CD14-positive monocyte (primary cell): ENCODE data around the gene NEK6. TPM values are rescaled to one million over a fixed set of nuclear protein-coding genes. Genes with fewer than 3 reads are reported as not detected.

ENCODE experiments used
- DNase-seq, 3 donors: peaks; one replicate each; pipeline ENCODE4 v3.0.0-alpha.2; 2011 to 2022
- H2AFZ ChIP-seq: 2 replicates; pipeline ENCODE4 v1.6.0; 2012; ENCODE audit warnings: mild to moderate bottlenecking, low read depth, low read length, inconsistent platforms; ENCODE audit not compliant: insufficient read depth, poor library complexity, severe bottlenecking
- H3K27ac ChIP-seq, 2 donors: 1 replicate in 1 of 2; 2 replicates in 1 of 2; pipeline ENCODE4 v1.5.1; 2012 to 2013; ENCODE audit warnings: low read length in 2 of 2, control low read depth in 1 of 2, inconsistent platforms in 1 of 2, low read depth in 1 of 2, mild to moderate bottlenecking in 1 of 2
- H3K27me3 ChIP-seq, 2 donors: one replicate each; pipeline versions ENCODE4 v1.6.0 to v1.6.1; 2011 to 2013; ENCODE audit warnings: low read length in 2 of 2; ENCODE audit not compliant: control insufficient read depth in 2 of 2, insufficient read depth in 2 of 2
- H3K36me3 ChIP-seq, 2 donors: replicated peaks in 1 of 2; 1 replicate in 1 of 2; 2 replicates in 1 of 2; pipeline versions ENCODE4 v1.5.1 to v1.6.1; 2012 to 2013; ENCODE audit warnings: low read length in 2 of 2, control low read depth in 1 of 2, inconsistent platforms in 1 of 2, mild to moderate bottlenecking in 1 of 2; ENCODE audit not compliant: insufficient read depth in 2 of 2, control insufficient read depth in 1 of 2
- H3K4me1 ChIP-seq, 2 donors: 1 replicate in 1 of 2; 2 replicates in 1 of 2; pipeline versions ENCODE4 v1.5.1 to v1.6.1; 2012 to 2013; ENCODE audit warnings: low read length in 2 of 2, control low read depth in 1 of 2, inconsistent platforms in 1 of 2, mild to moderate bottlenecking in 1 of 2, moderate library complexity in 1 of 2; ENCODE audit not compliant: insufficient read depth in 2 of 2, control insufficient read depth in 1 of 2
- H3K4me2 ChIP-seq: replicated peaks from 2 replicates; pipeline ENCODE3; 2012; ENCODE audit warnings: low read length, moderate library complexity, mild to moderate bottlenecking; ENCODE audit not compliant: poor library complexity, severe bottlenecking; ENCODE audit errors: extremely low read depth
- H3K4me3 ChIP-seq, 3 experiments: fragments of 200-600 bp in 1 of 3; sonication (generic) in 1 of 3; replicated peaks in 1 of 3; 1 replicate in 2 of 3; 2 replicates in 1 of 3; pipeline ENCODE4 v1.5.1; 2011 to 2013; ENCODE audit warnings: low read length in 3 of 3, mild to moderate bottlenecking in 3 of 3, control low read depth in 2 of 3, low read depth in 2 of 3, inconsistent platforms in 1 of 3, moderate library complexity in 1 of 3
- H3K79me2 ChIP-seq: 2 replicates; pipeline ENCODE4 v1.6.0; 2012; ENCODE audit warnings: mild to moderate bottlenecking, control low read depth, inconsistent platforms, low read length, moderate library complexity; ENCODE audit not compliant: insufficient read depth
- H3K9ac ChIP-seq: 2 replicates; pipeline ENCODE4 v1.6.0; 2017; ENCODE audit warnings: low read length, mild to moderate bottlenecking; ENCODE audit not compliant: insufficient read depth, poor library complexity, severe bottlenecking
- H3K9me3 ChIP-seq, 2 donors: replicated peaks in 1 of 2; 1 replicate in 1 of 2; 2 replicates in 1 of 2; pipeline versions ENCODE4 v1.5.1 to v1.6.1; 2012 to 2013; ENCODE audit warnings: low read length in 2 of 2, control low read depth in 1 of 2; ENCODE audit not compliant: control insufficient read depth in 1 of 2, insufficient read depth in 1 of 2
- H4K20me1 ChIP-seq: 2 replicates; pipeline ENCODE4 v1.6.0; 2012; ENCODE audit warnings: mild to moderate bottlenecking, low read length, control low read depth, moderate library complexity; ENCODE audit not compliant: insufficient read depth
- H3K27ac Mint-ChIP-seq, 7 donors: one replicate each; pipeline ENCODE4 v1.8.0; 2020; ENCODE audit warnings: mild to moderate bottlenecking in 7 of 7, mixed read lengths in 7 of 7, moderate library complexity in 6 of 7, inconsistent platforms in 2 of 7
- H3K27me3 Mint-ChIP-seq, 3 donors: one replicate each; pipeline ENCODE4 v1.8.0; 2021 to 2022; ENCODE audit warnings: low read depth in 3 of 3, mild to moderate bottlenecking in 3 of 3, mixed read lengths in 3 of 3, moderate library complexity in 3 of 3, inconsistent platforms in 1 of 3
- H3K36me3 Mint-ChIP-seq, 2 donors: one replicate each; pipeline ENCODE4 v1.8.0; 2020; ENCODE audit warnings: mixed read lengths in 2 of 2, inconsistent platforms in 1 of 2, mild to moderate bottlenecking in 1 of 2
- H3K4me1 Mint-ChIP-seq: one replicate; pipeline ENCODE4 v1.8.0; 2020; ENCODE audit warnings: mild to moderate bottlenecking, mixed read lengths
- H3K4me3 Mint-ChIP-seq, 2 donors: one replicate each; pipeline ENCODE4 v1.8.0; 2020; ENCODE audit warnings: mild to moderate bottlenecking in 2 of 2, mixed read lengths in 2 of 2, moderate library complexity in 1 of 2
- H3K9me3 Mint-ChIP-seq, 7 donors: one replicate each; pipeline ENCODE4 v1.8.0; 2020 to 2022; ENCODE audit warnings: mixed read lengths in 7 of 7, mild to moderate bottlenecking in 6 of 7, moderate library complexity in 6 of 7, inconsistent platforms in 2 of 7
- CTCF ChIP-seq: fragments of 200-600 bp; IDR thresholded peaks from one replicate; pipeline ENCODE4 v1.8.0; 2022; ENCODE audit warnings: antibody characterized with exemption, mild to moderate bottlenecking
- WGBS: methylation state at CpG from one replicate; pipeline ENCODE4 v1.1.5; 2013; ENCODE audit warnings: missing lambda C conversion rate; ENCODE audit not compliant: insufficient coverage; 5-methylcytosine and 5-hydroxymethylcytosine counted together
- intact Hi-C, 2 donors: fragments of 100-400 bp; cut with micrococcal nuclease; formaldehyde crosslinking; loops; one replicate each; pipeline versions ENCODE4 v1.15.0 to v1.15.1; 2023
- polyA plus RNA-seq, 3 donors: library from polyadenylated mRNA; depleted of rRNA in 1 of 3; unstranded in 2 of 3; stranded (reverse) in 1 of 3; fragments of 300-500 nt in 2 of 3; fragments of >200 nt in 1 of 3; fragmentation: Illumina TruSeq in 2 of 3; gene quantifications; 1 replicate in 2 of 3; 2 replicates in 1 of 3; pipeline ENCODE4 v1.2.3, GENCODE V29; 2012 to 2021

The NEK6 gene
- polyA plus RNA-seq, 3 donors = 26.1 to 46.0 (median 35.8) TPM

- Mint-ChIP-seq H3K9me3 (no peaks in the 10 kb centered on the region), H3K4me3 (no peak overlapping the region), H3K27ac (peak overlapping the region in 2 of 7 donors; percentile 28 to 85), H3K4me1 (peaks cover 31% of the 10 kb centered on the region), H3K36me3 (peaks cover 64 to 96% of the 10 kb centered on the region in 2 donors), H3K27me3 (no peaks in the 10 kb centered on the region)
- peaks cover 29 to 32% of the 10 kb centered on the region in 2 donors for H3K4me1 ChIP-seq
- no peaks in the 10 kb centered on the region for H3K27me3 ChIP-seq
- no peaks in the 10 kb centered on the region for H3K9me3 ChIP-seq
- no peak for TF ChIP-seq CTCF
- peaks cover 12% of the 10 kb centered on the region for H3K79me2 ChIP-seq
- peaks cover 74 to 93% of the 10 kb centered on the region in 2 donors for H3K36me3 ChIP-seq
- H2AFZ ChIP-seq = no peak overlapping the region
- no peak overlapping the region for H3K4me2 ChIP-seq
- peaks cover 92% of the 10 kb centered on the region for H4K20me1 ChIP-seq
- intact Hi-C loops = loop anchor here in 1 of 2 donors (5.0 kb wide), 1 partner anchor 197 kb away; no protein-coding TSS in a partner anchor
- no peak overlapping the region for H3K4me3 ChIP-seq
- no peak for DNase-seq
- no peak overlapping the region for H3K9ac ChIP-seq
- 95% methylated on average over 9 of the region's 10 CpGs for WGBS
- H3K27ac ChIP-seq = peak overlapping the region in 1 of 2 donors; percentile 65
These were observed 66.2 kb downstream of the NEK6 start for GRCh38 chr9:124323904-124324303.

- Histone ChIP-seq H3K36me3 (peaks cover 92 to 99% of the 10 kb centered on the region in 2 donors), H3K79me2 (peaks cover 16% of the 10 kb centered on the region), H3K9me3 (no peaks in the 10 kb centered on the region), H3K4me1 (peaks cover 25 to 27% of the 10 kb centered on the region in 2 donors), H2AFZ (no peak overlapping the region), H3K27me3 (no peaks in the 10 kb centered on the region), H3K9ac (no peak overlapping the region), H3K27ac (no peak overlapping the region), H4K20me1 (peaks cover 93% of the 10 kb centered on the region), H3K4me3 (no peak overlapping the region), H3K4me2 (no peak overlapping the region)
- Mint-ChIP-seq H3K27me3 (no peaks in the 10 kb centered on the region), H3K27ac (peak overlapping the region in 1 of 7 donors; percentile 2), H3K4me1 (peaks cover 23% of the 10 kb centered on the region), H3K36me3 (peaks cover 79 to 98% of the 10 kb centered on the region in 2 donors), H3K4me3 (no peak overlapping the region), H3K9me3 (no peaks in the 10 kb centered on the region)
- 98% methylated on average over 5 of the region's 6 CpGs for WGBS
- intact Hi-C loops = no loop called here
- no peak for TF ChIP-seq CTCF
- no peak for DNase-seq
These were observed 68.1 kb downstream of the NEK6 start for GRCh38 chr9:124325816-124326215.
